HepG2 (cell line): ENCODE data around the gene NR1I2. TPM values are rescaled to one million over a fixed set of nuclear protein-coding genes. Genes with fewer than 3 reads are reported as not detected.
A peak's percentile ranks its signal among the peaks of the same experiment; 100 is the strongest.

ENCODE experiments used
- AHDC1 ChIP-seq: sonication (generic); formaldehyde crosslinking; IDR thresholded peaks from 2 replicates; pipeline ENCODE4 v1.5.1; 2020; ENCODE audit warnings: mild to moderate bottlenecking, missing genetic modification reagents, borderline replicate concordance
- BCLAF1 ChIP-seq: fragments of 450-650 bp; IDR thresholded peaks from 2 replicates; pipeline ENCODE4 v1.6.1; 2017; ENCODE audit warnings: mild to moderate bottlenecking
- CEBPB ChIP-seq: IDR thresholded peaks from 2 replicates; pipeline ENCODE4 v1.6.1; 2011; ENCODE audit warnings: low read depth, low read length, improper control_type of control experiment, borderline replicate concordance
- FOXO1 ChIP-seq: sonication (generic); formaldehyde crosslinking; IDR thresholded peaks from 2 replicates; pipeline ENCODE4 v1.4.0; 2020; ENCODE audit warnings: missing genetic modification reagents
- HCFC1 ChIP-seq: fragments of 150-350 bp; IDR thresholded peaks from 2 replicates; pipeline ENCODE4 v1.6.1; 2014; ENCODE audit warnings: low read depth, low read length
- HNF1A ChIP-seq, 2 experiments: sonication (generic) in 1 of 2; formaldehyde crosslinking in 1 of 2; IDR thresholded peaks; 2 replicates each; pipeline versions ENCODE4 v1.4.0 to v1.6.1; 2016 to 2020; ENCODE audit warnings: borderline replicate concordance in 1 of 2, low read depth in 1 of 2, mild to moderate bottlenecking in 1 of 2, missing genetic modification reagents in 1 of 2
- KLF12 ChIP-seq: sonication (generic); formaldehyde crosslinking; IDR thresholded peaks from 2 replicates; pipeline ENCODE4 v1.4.0; 2020; ENCODE audit warnings: missing genetic modification reagents, borderline replicate concordance
- MED13 ChIP-seq: sonication (generic); formaldehyde crosslinking; IDR thresholded peaks from 2 replicates; pipeline ENCODE4 v1.5.0; 2020; ENCODE audit warnings: missing genetic modification reagents
- NR3C1 ChIP-seq: sonication (generic); formaldehyde crosslinking; IDR thresholded peaks from 2 replicates; pipeline ENCODE4 v1.4.0; 2020; ENCODE audit warnings: missing genetic modification reagents
- SNAPC5 ChIP-seq: sonication (generic); formaldehyde crosslinking; IDR thresholded peaks from 2 replicates; pipeline ENCODE4 v1.8.1; 2023; ENCODE audit warnings: mild to moderate bottlenecking, missing genetic modification reagents, borderline replicate concordance
- ZBTB37 ChIP-seq: sonication (generic); formaldehyde crosslinking; IDR thresholded peaks from 2 replicates; pipeline ENCODE4 v1.4.0; 2020; ENCODE audit warnings: mild to moderate bottlenecking, missing genetic modification reagents
- ZNF816 ChIP-seq: sonication (generic); formaldehyde crosslinking; IDR thresholded peaks from 2 replicates; pipeline ENCODE4 v1.8.0; 2022; ENCODE audit warnings: missing genetic modification reagents, mild to moderate bottlenecking, borderline replicate concordance
- ZNF879 ChIP-seq: sonication (generic); formaldehyde crosslinking; IDR thresholded peaks from 2 replicates; pipeline ENCODE4 v1.8.1; 2023; ENCODE audit warnings: missing genetic modification reagents
- polyA plus RNA-seq, 8 experiments: library from polyadenylated mRNA; depleted of rRNA in 3 of 8; stranded (reverse) in 7 of 8; unstranded in 1 of 8; fragments of >200 nt; fragmentation: Illumina TruSeq in 4 of 8; extraction: Trizol in 4 of 8; gene quantifications; 2 replicates each; pipeline versions ENCODE4 v1.2.1 to v1.2.3, GENCODE V29; 2011 to 2016; ENCODE audit warnings: low read depth in 4 of 8, missing spikeins in 1 of 8, mixed read lengths in 1 of 8; ENCODE audit not compliant: insufficient read depth in 1 of 8
- total RNA-seq, 5 experiments: library from RNA; depleted of rRNA; stranded (reverse); fragments of >200 nt; fragmentation: Illumina TruSeq; extraction: Trizol; gene quantifications; 2 replicates each; pipeline ENCODE4 v1.2.3, GENCODE V29; 2016; ENCODE audit warnings: low read depth in 1 of 5

The NR1I2 gene
- total and polyA plus RNA-seq, 2 of the 13 experiments (the other 11 are each of a cell fraction or from before 2014, with no cell fraction given) = 8.8 to 13.4 TPM

- no peak for TF ChIP-seq CEBPB
- no peak for TF ChIP-seq ZBTB37
- peak; percentile 85 for TF ChIP-seq KLF12
- peak; percentile 70 for TF ChIP-seq FOXO1 (CRISPR knock-in tag)
- no peak for TF ChIP-seq NR3C1 (CRISPR knock-in tag)
- TF ChIP-seq BCLAF1 = no peak
- TF ChIP-seq ZNF816 (CRISPR knock-in tag) = no peak
- TF ChIP-seq AHDC1 (CRISPR knock-in tag) = peak; percentile 52; the same call in 1 of the 2 replicates
- peak; percentile 75; the same call in 1 of the 2 replicates for TF ChIP-seq MED13 (CRISPR knock-in tag)
- TF ChIP-seq HCFC1 = no peak
- no peak for TF ChIP-seq SNAPC5 (CRISPR knock-in tag)
- TF ChIP-seq ZNF879 (CRISPR knock-in tag) = no peak
- TF ChIP-seq HNF1A (IDR thresholded peaks at IDR 0.05; ENCODE audit: low read depth) = 0 out of 2 replicates have a peak, but pooled peaks have one; percentile 6
- no peak for TF ChIP-seq HNF1A (CRISPR knock-in tag; IDR thresholded peaks at IDR 0.05; ENCODE audit: borderline replicate concordance)
Measured at GRCh38 chr3:119794971-119795612, 13.2 kb downstream of the NR1I2 start (continued).
